ENCODE data around the gene ZNF200.

GRCh38 chr16:3234857-3235561 lies at the start of gene ZNF200:
- peak in 2 of 3 donors; percentile 24 to 44 for TF ChIP-seq POLR2A (IDR thresholded peaks at IDR 0.05)
- TF ChIP-seq, protein P1, sequence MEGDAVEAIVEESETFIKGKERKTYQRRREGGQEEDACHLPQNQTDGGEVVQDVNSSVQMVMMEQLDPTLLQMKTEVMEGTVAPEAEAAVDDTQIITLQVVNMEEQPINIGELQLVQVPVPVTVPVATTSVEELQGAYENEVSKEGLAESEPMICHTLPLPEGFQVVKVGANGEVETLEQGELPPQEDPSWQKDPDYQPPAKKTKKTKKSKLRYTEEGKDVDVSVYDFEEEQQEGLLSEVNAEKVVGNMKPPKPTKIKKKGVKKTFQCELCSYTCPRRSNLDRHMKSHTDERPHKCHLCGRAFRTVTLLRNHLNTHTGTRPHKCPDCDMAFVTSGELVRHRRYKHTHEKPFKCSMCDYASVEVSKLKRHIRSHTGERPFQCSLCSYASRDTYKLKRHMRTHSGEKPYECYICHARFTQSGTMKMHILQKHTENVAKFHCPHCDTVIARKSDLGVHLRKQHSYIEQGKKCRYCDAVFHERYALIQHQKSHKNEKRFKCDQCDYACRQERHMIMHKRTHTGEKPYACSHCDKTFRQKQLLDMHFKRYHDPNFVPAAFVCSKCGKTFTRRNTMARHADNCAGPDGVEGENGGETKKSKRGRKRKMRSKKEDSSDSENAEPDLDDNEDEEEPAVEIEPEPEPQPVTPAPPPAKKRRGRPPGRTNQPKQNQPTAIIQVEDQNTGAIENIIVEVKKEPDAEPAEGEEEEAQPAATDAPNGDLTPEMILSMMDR (IDR thresholded peaks at IDR 0.05 in 8 of 11, conservative IDR thresholded peaks at IDR 0.05 in 3 of 11), result peak in 1 of 11 experiments; percentile 21
- TF ChIP-seq POLR2AphosphoS5 (IDR thresholded peaks at IDR 0.05), result peak; percentile 95 to 97 (median 95)
